Stimulated activated CD4-positive, alpha-beta T cell treated with anti-CD3 and anti-CD28 coated beads, TNF-alpha, amount 100 ng/mL, for 48 hours (primary cell): ENCODE data around the gene LINC01488.

Experiments
- DNase-seq, 3 donors: peaks; one replicate each; pipeline ENCODE4 v3.0.0-alpha.2; 2020; ENCODE audit warnings: low read depth in 3 of 3

Gene LINC01488

GRCh38 chr11:69481393-69481844 is at the start of gene LINC01488:
LINC01488 (plus strand) TSS chr11:69481663.
- DNase-seq: no peak

- no peak for DNase-seq
Observed at GRCh38 chr11:69431893-69432738, 49.3 kb upstream of the LINC01488 start.

- DNase-seq: no peak
Observed at GRCh38 chr11:69433741-69434140, 47.7 kb upstream of the LINC01488 start.

GRCh38 chr11:69434471-69434931 is 47.0 kb upstream of the LINC01488 start:
- DNase-seq: no peak

- DNase-seq: no peak
Observed at GRCh38 chr11:69435161-69435986, 46.1 kb upstream of the LINC01488 start.

- DNase-seq: no peak
Observed at GRCh38 chr11:69436041-69436982, 45.2 kb upstream of the LINC01488 start.

GRCh38 chr11:69437001-69437875 is 44.2 kb upstream of the LINC01488 start:
- DNase-seq: no peak

GRCh38 chr11:69437876-69438205 is 43.6 kb upstream of the LINC01488 start:
- DNase-seq: no peak

- DNase-seq: no peak
Observed at GRCh38 chr11:69438286-69438920, 43.1 kb upstream of the LINC01488 start.

GRCh38 chr11:69439127-69439526 is 42.3 kb upstream of the LINC01488 start:
- no peak for DNase-seq

- DNase-seq: no peak
Observed at GRCh38 chr11:69439651-69440464, 41.6 kb upstream of the LINC01488 start.

- DNase-seq: no peak
Observed at GRCh38 chr11:69440876-69441275, 40.6 kb upstream of the LINC01488 start.

- no peak for DNase-seq
Observed at GRCh38 chr11:69442012-69442806, 39.3 kb upstream of the LINC01488 start.

- no peak for DNase-seq
Observed at GRCh38 chr11:69442807-69443137, 38.7 kb upstream of the LINC01488 start.

- DNase-seq: peak; percentile 55 to 80 (median 58)
Observed at GRCh38 chr11:69443138-69443967, 38.1 kb upstream of the LINC01488 start.

GRCh38 chr11:69443968-69444364 is 37.5 kb upstream of the LINC01488 start:
- DNase-seq: no peak

- no peak for DNase-seq
Observed at GRCh38 chr11:69444381-69445130, 36.9 kb upstream of the LINC01488 start.
